Neural progenitor cell (in vitro differentiated cells): Measurements from ENCODE around the gene TNNC1.

Experiments used
- CTCF ChIP-seq: fragments of 200-600 bp; sonication (generic); IDR thresholded peaks from 2 replicates; pipeline ENCODE4 v1.5.1; 2017; ENCODE audit warnings: antibody characterized with exemption, mild to moderate bottlenecking
- EZH2 ChIP-seq: fragments of 200-600 bp; sonication (generic); IDR thresholded peaks from 2 replicates; pipeline ENCODE4 v1.6.1; 2017; ENCODE audit warnings: antibody characterized with exemption, mild to moderate bottlenecking, moderate library complexity

DNA sequence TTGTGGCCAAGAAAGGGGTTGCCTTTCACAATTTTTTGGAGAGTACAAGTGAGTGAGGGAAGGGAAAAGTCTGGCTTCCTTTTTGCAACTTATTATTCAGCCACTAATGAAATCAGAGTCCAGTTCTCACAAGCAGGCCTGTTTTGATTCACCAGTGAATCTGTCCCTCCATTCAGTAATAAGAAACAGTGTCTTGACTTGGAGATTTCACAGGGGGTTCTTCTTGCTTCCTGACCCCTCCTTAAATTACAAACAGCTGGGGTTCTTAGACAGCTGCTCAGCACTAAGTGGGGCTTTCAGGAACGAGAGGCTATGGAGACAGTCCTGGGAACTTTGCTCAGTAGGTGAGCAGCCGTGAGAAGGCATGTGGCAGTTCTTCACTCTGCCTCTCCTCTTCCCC is 33.5 kb downstream of the TNNC1 start:
- no peak for TF ChIP-seq CTCF
- TF ChIP-seq EZH2: no peak
